Stimulated activated CD4-positive, alpha-beta T cell treated with anti-CD3 and anti-CD28 coated beads, Interleukin-4, amount 100 ng/mL, for 48 hours (primary cell): Measurements from ENCODE around the gene RNF31.

Experiments used
- DNase-seq, 2 donors: peaks; one replicate each; pipeline ENCODE4 v3.0.0-alpha.2; 2020; ENCODE audit warnings: low read depth in 2 of 2

Gene RNF31

DNA sequence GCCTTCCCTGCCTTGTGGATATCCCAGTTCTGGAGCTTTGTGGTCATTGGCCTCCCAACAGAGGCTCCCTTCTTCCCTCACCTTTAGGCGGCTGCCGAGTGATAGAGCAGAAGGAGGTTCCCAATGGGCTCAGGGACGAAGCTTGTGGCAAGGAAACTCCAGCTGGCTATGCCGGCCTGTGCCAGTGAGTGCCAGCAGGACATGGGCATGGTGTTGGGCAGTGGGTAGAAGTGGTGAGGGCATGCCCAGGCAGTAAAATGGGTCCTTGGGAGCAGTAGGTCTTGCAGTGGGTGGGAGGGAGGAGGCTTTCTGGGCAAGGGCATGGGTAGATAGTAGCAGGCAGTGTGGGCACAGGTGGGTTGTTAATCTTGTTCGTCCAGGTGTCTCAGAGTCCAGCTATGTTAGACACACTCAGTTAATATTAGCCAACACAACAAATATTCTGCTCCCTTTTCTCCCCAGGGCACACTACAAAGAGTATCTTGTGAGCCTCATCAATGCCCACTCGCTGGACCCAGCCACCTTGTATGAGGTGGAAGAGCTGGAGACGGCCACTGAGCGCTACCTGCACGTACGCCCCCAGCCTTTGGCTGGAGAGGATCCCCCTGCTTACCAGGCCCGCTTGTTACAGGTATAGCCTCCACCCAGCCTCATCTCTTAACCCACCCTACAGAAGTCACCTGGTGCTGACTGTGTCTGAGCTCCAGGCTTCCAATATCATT lies 12.6 kb downstream of the RNF31 start:
- no peak for DNase-seq

DNA sequence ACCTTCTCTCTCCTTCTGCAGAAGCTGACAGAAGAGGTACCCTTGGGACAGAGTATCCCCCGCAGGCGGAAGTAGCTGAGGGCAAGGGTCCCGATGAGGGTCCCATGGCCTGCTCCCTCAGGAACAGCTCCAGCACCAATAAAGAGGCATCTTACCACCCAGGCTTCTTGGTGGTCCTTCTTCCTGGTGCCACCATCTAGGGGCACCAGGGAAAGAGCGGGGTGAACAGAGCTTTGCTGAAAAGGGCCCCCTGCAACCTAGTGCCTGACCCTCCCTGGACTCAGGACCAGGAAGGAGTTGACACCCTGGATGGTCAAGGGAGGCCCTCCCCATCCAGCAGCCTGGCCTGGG lies 13.2 kb downstream of the RNF31 start:
- no peak for DNase-seq

GRCh38 chr14:24160850-24161804 lies 13.8 kb downstream of the RNF31 start, which contains the start of gene IRF9:
Gene IRF9, plus strand, starts transcription at chr14:24161265. Its CDS starts 880 bp downstream, at chr14:24162145.
- peak; percentile 94 to 98 for DNase-seq

DNA sequence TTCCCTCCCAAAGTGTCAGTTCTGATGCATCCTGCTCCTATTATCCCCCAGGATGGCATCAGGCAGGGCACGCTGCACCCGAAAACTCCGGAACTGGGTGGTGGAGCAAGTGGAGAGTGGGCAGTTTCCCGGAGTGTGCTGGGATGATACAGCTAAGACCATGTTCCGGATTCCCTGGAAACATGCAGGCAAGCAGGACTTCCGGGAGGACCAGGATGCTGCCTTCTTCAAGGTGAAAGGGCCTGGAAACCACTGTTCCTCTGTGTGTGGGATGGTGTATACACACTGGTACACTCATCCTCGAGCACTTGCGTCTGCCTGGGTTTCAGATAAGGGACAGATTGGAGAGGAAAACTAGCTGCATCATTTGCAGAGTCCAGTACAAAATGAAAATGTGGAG lies 14.8 kb downstream of the RNF31 start:
- no peak for DNase-seq

DNA sequence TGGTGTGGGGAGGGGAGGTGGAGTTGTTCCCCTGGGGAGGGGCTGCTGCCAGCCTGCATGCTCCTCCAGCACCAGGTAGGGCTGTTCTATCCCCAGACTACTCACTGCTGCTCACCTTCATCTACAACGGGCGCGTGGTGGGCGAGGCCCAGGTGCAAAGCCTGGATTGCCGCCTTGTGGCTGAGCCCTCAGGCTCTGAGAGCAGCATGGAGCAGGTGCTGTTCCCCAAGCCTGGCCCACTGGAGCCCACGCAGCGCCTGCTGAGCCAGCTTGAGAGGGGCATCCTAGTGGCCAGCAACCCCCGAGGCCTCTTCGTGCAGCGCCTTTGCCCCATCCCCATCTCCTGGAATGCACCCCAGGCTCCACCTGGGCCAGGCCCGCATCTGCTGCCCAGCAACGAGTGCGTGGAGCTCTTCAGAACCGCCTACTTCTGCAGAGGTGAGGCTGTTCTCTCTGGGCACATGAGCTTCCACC lies 17.3 kb downstream of the RNF31 start:
- no peak for DNase-seq

DNA sequence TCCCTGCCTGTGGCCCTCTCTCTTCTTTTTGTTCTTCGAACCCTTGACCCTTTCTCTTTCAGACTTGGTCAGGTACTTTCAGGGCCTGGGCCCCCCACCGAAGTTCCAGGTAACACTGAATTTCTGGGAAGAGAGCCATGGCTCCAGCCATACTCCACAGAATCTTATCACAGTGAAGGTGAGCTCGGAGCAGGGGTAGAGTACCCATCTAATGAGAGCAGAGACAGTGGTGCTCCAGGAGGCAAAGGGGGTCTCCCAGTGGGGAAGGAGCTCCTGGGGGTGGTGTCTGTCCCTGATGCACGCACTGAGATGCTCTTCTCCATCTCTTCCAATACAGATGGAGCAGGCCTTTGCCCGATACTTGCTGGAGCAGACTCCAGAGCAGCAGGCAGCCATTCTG lies 18.5 kb downstream of the RNF31 start:
- DNase-seq = no peak

DNA sequence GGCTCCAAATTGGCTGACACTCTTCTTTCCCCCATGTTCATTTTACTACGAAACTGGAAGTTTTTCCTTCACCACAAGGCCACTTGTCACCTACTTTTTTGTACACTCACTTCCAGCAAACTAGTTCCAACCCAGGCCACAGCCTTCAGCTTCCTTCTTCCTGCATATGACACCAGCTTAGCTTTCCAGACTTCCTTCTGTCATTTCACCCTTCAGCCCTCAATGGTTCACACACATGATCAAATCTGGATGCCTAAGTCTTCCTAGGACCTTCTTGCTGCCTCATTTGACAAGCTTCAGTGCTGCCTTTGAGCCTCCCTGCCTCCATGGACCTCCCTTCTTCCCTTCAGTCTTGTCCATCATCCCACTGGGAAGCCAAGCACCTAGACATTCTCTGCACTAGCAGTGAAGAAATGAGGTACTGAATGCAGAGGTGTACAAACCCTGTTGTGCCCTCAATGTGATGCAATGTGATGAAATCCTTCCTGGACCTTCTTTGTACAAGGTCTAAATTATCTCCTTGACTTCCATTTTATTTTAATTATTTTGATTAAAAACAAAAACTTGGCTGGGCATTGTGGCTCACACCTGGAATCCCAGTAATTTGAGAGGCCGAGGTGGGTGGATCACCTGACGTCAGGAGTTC lies 20.3 kb downstream of the RNF31 start:
- DNase-seq = no peak

DNA sequence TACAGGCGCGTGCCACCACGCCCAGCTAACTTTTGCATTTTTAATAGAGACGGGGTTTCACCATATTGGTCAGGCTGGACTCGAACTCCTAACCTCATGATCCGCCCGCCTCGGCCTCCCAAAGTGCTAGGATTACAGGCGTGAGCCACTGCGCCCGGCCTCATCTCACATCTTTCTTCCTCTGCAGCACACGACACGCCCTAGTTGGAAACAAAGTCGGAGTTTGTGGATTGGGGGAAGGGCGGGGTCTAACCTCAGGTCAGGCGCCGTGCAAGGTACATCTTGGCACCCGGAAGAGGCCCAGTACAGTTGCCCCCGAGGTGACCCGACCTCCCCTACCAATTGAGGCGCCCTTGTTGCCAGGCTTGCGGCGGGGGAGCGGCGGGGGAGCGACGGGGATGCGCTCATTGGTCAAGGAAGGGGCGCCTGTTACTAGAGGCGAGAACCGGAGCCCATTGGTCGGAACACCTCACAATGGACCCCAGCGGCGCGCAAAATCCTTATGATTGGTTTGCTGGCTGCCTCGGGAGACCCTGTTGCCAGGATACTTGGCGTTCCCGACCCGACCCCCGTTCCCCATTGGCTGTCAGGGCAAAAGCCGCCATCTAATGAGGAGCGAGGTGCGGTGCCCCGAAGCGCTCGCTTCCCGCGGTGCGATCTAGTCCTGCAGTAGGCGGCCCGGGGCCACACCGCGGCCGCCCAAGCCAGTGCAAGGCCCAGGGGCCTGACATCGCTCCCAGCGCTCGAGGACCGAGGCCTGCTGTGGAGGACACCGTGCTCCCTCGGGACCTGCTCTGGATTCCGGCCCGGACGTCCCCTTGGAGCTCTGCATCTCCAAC lies 24.3 kb downstream of the RNF31 start, which contains the start of gene REC8:
Gene REC8 (plus strand): TSS at position 659 of the 839 bp plus-strand sequence. CDS start 473 bp downstream, outside the sequence.
- peak; percentile 60 to 62 for DNase-seq

DNA sequence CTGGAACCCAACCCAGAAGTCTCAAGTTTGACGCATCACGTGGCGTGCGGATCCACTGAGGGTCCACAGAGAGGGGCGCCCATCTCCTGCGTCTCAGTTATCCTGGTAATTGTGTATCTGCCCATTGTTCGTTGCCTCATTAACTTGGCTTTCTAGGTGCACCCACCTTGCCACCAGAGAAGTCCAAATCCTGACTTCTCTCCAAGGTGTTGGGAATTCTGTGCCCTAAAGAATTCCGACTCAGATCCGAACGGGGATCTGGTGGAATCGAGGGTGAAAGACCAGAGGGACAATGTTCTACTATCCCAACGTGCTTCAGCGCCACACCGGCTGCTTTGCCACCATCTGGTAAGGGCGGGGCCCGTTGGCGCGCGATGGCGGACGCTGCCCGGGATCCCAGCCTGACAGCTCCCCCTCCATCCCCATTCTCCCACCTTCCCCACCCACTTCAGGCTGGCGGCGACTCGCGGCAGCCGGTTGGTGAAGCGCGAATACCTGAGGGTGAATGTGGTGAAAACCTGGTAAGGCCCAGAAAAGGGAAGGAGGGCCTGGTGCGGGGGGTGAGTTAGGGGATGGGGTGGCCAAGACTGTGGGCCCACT lies 25.1 kb downstream of the RNF31 start:
- DNase-seq = no peak

GRCh38 chr14:24172871-24173281 lies 25.6 kb downstream of the RNF31 start:
- no peak for DNase-seq

- DNase-seq = no peak
Measured at GRCh38 chr14:24176599-24176998, 29.3 kb downstream of the RNF31 start.

DNA sequence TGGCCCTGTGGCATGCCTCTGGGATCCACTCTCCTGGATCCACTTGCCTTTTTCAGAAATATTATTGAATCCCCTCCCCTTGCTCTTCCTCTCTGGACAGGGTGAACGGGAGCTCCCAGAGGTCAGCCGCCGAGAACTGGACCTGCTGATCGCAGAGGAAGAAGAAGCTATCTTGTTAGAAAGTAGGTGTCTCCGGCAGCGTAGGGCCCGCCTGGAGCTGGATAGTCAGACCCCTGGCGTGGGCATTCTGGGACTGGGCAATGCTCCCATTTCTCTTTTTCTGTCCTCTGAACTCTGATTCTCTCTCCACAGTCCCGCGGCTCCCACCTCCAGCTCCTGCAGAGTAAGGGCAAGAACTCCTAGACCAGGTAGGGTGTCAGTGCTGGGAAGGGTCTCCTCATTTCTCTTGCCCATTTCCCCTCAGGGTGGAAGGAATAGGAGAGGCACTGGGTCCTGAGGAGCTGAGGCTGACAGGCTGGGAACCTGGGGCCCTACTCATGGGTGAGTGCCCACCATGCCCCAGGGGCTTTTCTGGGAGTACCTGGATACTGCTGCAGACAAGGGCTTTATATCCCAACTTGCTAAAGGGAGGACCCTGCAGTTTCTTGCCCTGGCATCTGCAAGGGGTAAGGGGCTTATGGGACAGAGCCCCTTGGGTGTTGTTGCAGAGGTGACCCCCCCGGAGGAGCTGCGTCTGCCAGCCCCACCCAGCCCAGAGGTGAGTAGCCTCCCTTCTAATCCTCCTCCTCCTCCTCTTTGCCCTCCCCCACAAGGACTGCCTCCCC lies 29.9 kb downstream of the RNF31 start:
- no peak for DNase-seq

- no peak for DNase-seq
Measured at GRCh38 chr14:24177891-24178290, 30.6 kb downstream of the RNF31 start.

- DNase-seq = no peak
Measured at GRCh38 chr14:24178399-24179178, 31.3 kb downstream of the RNF31 start.

GRCh38 chr14:24179294-24179960 lies 32.1 kb downstream of the RNF31 start:
- DNase-seq = no peak

DNA sequence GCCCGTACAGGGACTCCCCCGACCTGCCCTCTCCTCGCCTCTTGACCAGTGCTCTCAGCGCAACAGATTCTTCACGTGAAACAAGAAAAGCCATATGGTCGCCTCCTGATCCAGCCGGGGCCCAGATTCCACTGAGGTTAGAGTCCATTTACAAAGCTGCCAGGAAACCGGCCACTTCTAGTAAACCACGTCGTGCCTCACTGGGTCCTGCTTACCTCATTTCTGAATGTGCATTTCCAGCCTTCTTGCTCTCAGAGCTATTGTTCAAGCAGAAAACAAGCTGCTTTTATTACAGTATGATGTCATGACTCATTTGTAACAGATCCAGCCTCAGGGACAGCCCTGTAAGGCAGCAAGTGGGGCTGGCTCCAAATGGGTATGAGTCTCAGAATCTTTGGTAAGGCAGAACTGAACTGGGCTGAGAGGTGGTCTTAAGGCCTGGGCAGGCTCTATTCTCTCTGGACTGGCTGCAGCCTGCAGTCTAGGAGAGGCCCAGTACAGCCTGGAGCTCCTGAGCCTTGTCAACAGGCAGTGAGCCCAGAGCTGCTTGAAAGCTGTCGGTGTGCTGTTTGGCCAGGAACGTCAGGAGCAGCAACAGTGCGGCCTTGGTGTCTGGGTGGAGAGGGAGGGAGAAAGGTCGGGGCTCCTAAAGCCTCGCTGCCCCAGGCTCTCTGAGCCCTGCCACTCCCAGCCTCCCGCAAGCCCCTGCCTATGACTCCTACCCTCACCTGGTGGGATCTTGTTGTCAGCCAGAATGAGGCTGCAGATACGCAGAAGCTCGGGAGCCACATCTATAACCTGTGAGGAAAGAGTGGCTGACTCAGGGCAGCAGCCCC lies 32.9 kb downstream of the RNF31 start:
- no peak for DNase-seq

DNA sequence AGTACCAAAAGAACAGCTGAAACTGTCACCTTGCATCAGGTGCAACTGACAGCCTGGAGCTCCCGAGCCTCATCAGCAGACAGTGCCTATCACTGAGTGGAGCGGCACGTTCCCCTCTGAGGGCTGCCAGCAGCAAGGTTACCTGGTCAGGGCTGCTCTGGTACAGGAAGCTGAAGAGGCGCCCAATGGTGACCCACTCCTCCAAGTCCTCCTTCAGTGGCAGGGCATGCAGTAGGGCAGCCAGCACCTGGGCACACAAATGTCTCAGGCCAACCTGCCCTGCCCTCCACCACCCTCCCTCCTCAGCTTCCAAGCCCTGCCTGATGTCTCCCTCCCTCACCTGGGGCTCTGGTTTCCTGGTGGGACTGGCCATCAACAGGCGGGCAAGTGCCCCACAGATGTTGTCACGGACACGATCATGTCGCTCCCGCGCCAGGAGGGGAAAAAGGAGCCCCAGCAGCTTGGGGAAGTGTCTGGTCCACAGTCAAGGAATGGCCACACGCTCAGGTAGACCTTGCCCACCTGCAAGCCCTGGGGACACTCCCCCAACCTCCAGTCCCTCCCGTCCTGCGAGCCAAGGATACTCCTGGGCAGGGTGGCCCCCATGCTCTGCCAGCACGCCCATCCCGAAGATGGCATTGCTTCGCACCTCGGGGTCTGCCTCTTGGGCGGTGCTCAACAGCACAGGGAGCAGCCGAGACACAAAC lies 34.2 kb downstream of the RNF31 start:
- DNase-seq = no peak
